ENCODE measurements around the gene TMEM79. TPM values are rescaled to one million over a fixed set of nuclear protein-coding genes. Genes with fewer than 3 reads are reported as not detected.

The TMEM79 gene
- total and polyA plus RNA-seq, 5 donors from 2014 or later, result 1.7 to 6.2 (median 5.1) TPM

GRCh38 chr1:156266051-156266450, 18.1 kb upstream of the TMEM79 start:
- H3K4me1 Mint-ChIP-seq, result peaks cover 0 to 5% (median 0%) of the 10 kb centered on the region in 4 donors
- ATAC-seq (ENCODE audit: low read depth in 2 of 2) (no peak), DNase-seq (no peak)
- H3K27ac ChIP-seq (ENCODE audit: insufficient read depth, low read length, poor library complexity, severe bottlenecking), result no peak overlapping the region
- H3K4me3 ChIP-seq (ENCODE audit: low read depth, low read length), result no peak overlapping the region
- H3K36me3 ChIP-seq (ENCODE audit: control insufficient read depth, insufficient read depth, low read length), result peaks cover 85% of the 10 kb centered on the region
- no peak overlapping the region for H3K27ac Mint-ChIP-seq
- H3K36me3 Mint-ChIP-seq, result peaks cover 64% of the 10 kb centered on the region
- no peaks in the 10 kb centered on the region for H3K27me3 ChIP-seq (ENCODE audit: control insufficient read depth, insufficient read depth, low read length)
- peaks cover 0 to 1% (median 0%) of the 10 kb centered on the region in 7 donors for H3K9me3 Mint-ChIP-seq
- H3K27me3 Mint-ChIP-seq, result no peaks in the 10 kb centered on the region
- no peak overlapping the region for H3K4me3 Mint-ChIP-seq
- H3K4me1 ChIP-seq (ENCODE audit: control insufficient read depth, insufficient read depth, low read length, poor library complexity, severe bottlenecking), result no peaks in the 10 kb centered on the region
- no peaks in the 10 kb centered on the region for H3K9me3 ChIP-seq (ENCODE audit: control insufficient read depth in 2 of 2, low read length in 2 of 2)

- Histone ChIP-seq H3K4me1 (ENCODE audit: control insufficient read depth, insufficient read depth, low read length, poor library complexity, severe bottlenecking) (no peaks in the 10 kb centered on the region), H3K4me3 (ENCODE audit: low read depth, low read length) (no peak overlapping the region), H3K9me3 (ENCODE audit: control insufficient read depth in 2 of 2, low read length in 2 of 2) (no peaks in the 10 kb centered on the region), H3K27ac (ENCODE audit: insufficient read depth, low read length, poor library complexity, severe bottlenecking) (no peak overlapping the region), H3K36me3 (ENCODE audit: control insufficient read depth, insufficient read depth, low read length) (peaks cover 86% of the 10 kb centered on the region), H3K27me3 (ENCODE audit: control insufficient read depth, insufficient read depth, low read length) (no peaks in the 10 kb centered on the region)
- H3K4me3 Mint-ChIP-seq, result no peak overlapping the region
- H3K9me3 Mint-ChIP-seq, result peaks cover 0 to 1% (median 0%) of the 10 kb centered on the region in 7 donors
- H3K4me1 Mint-ChIP-seq, result peaks cover 0 to 9% (median 0%) of the 10 kb centered on the region in 4 donors
- no peak overlapping the region for H3K27ac Mint-ChIP-seq
- no peaks in the 10 kb centered on the region for H3K27me3 Mint-ChIP-seq
- ATAC-seq (ENCODE audit: low read depth in 2 of 2) (no peak), DNase-seq (no peak)
- peaks cover 64% of the 10 kb centered on the region for H3K36me3 Mint-ChIP-seq
Measured at GRCh38 chr1:156268336-156268735, 15.8 kb upstream of the TMEM79 start.

- Histone ChIP-seq H3K4me1 (ENCODE audit: control insufficient read depth, insufficient read depth, low read length, poor library complexity, severe bottlenecking) (no peaks in the 10 kb centered on the region), H3K4me3 (ENCODE audit: low read depth, low read length) (no peak overlapping the region), H3K27me3 (ENCODE audit: control insufficient read depth, insufficient read depth, low read length) (no peaks in the 10 kb centered on the region), H3K9me3 (ENCODE audit: control insufficient read depth in 2 of 2, low read length in 2 of 2) (no peaks in the 10 kb centered on the region), H3K27ac (ENCODE audit: insufficient read depth, low read length, poor library complexity, severe bottlenecking) (no peak overlapping the region), H3K36me3 (ENCODE audit: control insufficient read depth, insufficient read depth, low read length) (peaks cover 89% of the 10 kb centered on the region)
- peak overlapping the region in 1 of 3 donors; percentile 32 for H3K27ac Mint-ChIP-seq
- no peaks in the 10 kb centered on the region for H3K27me3 Mint-ChIP-seq
- peaks cover 63% of the 10 kb centered on the region for H3K36me3 Mint-ChIP-seq
- ATAC-seq (ENCODE audit: low read depth in 2 of 2) (no peak), DNase-seq (no peak)
- H3K4me3 Mint-ChIP-seq, result no peak overlapping the region
- peaks cover 0 to 7% (median under 1%) of the 10 kb centered on the region in 4 donors for H3K4me1 Mint-ChIP-seq
- peaks cover 0 to 1% (median 0%) of the 10 kb centered on the region in 7 donors for H3K9me3 Mint-ChIP-seq
Measured at GRCh38 chr1:156270314-156270713, 13.8 kb upstream of the TMEM79 start.

- no peaks in the 10 kb centered on the region for H3K27me3 Mint-ChIP-seq
- DNase-seq (no peak), ATAC-seq (ENCODE audit: low read depth in 2 of 2) (no peak)
- no peak overlapping the region for H3K4me3 Mint-ChIP-seq
- no peak overlapping the region for H3K4me3 ChIP-seq (ENCODE audit: low read depth, low read length)
- peaks cover 11 to 24% (median 17%) of the 10 kb centered on the region in 4 donors for H3K4me1 Mint-ChIP-seq
- no peaks in the 10 kb centered on the region for H3K9me3 Mint-ChIP-seq
- peaks cover 42% of the 10 kb centered on the region for H3K36me3 Mint-ChIP-seq
- H3K9me3 ChIP-seq (ENCODE audit: control insufficient read depth in 2 of 2, low read length in 2 of 2), result no peaks in the 10 kb centered on the region
- H3K27me3 ChIP-seq (ENCODE audit: control insufficient read depth, insufficient read depth, low read length), result no peaks in the 10 kb centered on the region
- no peak overlapping the region for H3K27ac ChIP-seq (ENCODE audit: insufficient read depth, low read length, poor library complexity, severe bottlenecking)
- H3K27ac Mint-ChIP-seq, result no peak overlapping the region
- H3K36me3 ChIP-seq (ENCODE audit: control insufficient read depth, insufficient read depth, low read length), result peaks cover 73% of the 10 kb centered on the region
- peaks cover 11% of the 10 kb centered on the region for H3K4me1 ChIP-seq (ENCODE audit: control insufficient read depth, insufficient read depth, low read length, poor library complexity, severe bottlenecking)
Measured at GRCh38 chr1:156276532-156276931, 7.6 kb upstream of the TMEM79 start.

- no peaks in the 10 kb centered on the region for H3K9me3 Mint-ChIP-seq
- no peak overlapping the region for H3K27ac Mint-ChIP-seq
- Histone ChIP-seq H3K9me3 (ENCODE audit: control insufficient read depth in 2 of 2, low read length in 2 of 2) (no peaks in the 10 kb centered on the region), H3K4me1 (ENCODE audit: control insufficient read depth, insufficient read depth, low read length, poor library complexity, severe bottlenecking) (peaks cover 16% of the 10 kb centered on the region), H3K27me3 (ENCODE audit: control insufficient read depth, insufficient read depth, low read length) (no peaks in the 10 kb centered on the region), H3K4me3 (ENCODE audit: low read depth, low read length) (no peak overlapping the region), H3K36me3 (ENCODE audit: control insufficient read depth, insufficient read depth, low read length) (peaks cover 69% of the 10 kb centered on the region), H3K27ac (ENCODE audit: insufficient read depth, low read length, poor library complexity, severe bottlenecking) (no peak overlapping the region)
- H3K36me3 Mint-ChIP-seq, result peaks cover 40% of the 10 kb centered on the region
- peaks cover 11 to 28% (median 18%) of the 10 kb centered on the region in 4 donors for H3K4me1 Mint-ChIP-seq
- ATAC-seq (ENCODE audit: low read depth in 2 of 2) (no peak), DNase-seq (no peak)
- no peaks in the 10 kb centered on the region for H3K27me3 Mint-ChIP-seq
- H3K4me3 Mint-ChIP-seq, result peak overlapping the region in 1 of 4 donors; percentile 12
Measured at GRCh38 chr1:156276966-156277381, 7.2 kb upstream of the TMEM79 start.

- Histone ChIP-seq H3K9me3 (ENCODE audit: control insufficient read depth in 2 of 2, low read length in 2 of 2) (no peaks in the 10 kb centered on the region), H3K4me1 (ENCODE audit: control insufficient read depth, insufficient read depth, low read length, poor library complexity, severe bottlenecking) (peaks cover 28% of the 10 kb centered on the region), H3K27me3 (ENCODE audit: control insufficient read depth, insufficient read depth, low read length) (no peaks in the 10 kb centered on the region), H3K36me3 (ENCODE audit: control insufficient read depth, insufficient read depth, low read length) (peaks cover 41% of the 10 kb centered on the region), H3K27ac (ENCODE audit: insufficient read depth, low read length, poor library complexity, severe bottlenecking) (no peak overlapping the region), H3K4me3 (ENCODE audit: low read depth, low read length) (no peak overlapping the region)
- Mint-ChIP-seq H3K36me3 (peaks cover 19% of the 10 kb centered on the region), H3K4me1 (peaks cover 18 to 50% (median 29%) of the 10 kb centered on the region in 4 donors), H3K27me3 (no peaks in the 10 kb centered on the region), H3K27ac (peak overlapping the region in 2 of 3 donors; percentile 43 to 80), H3K9me3 (no peaks in the 10 kb centered on the region), H3K4me3 (peak overlapping the region; percentile 26 to 99 (median 58))
- no peak for ATAC-seq (ENCODE audit: low read depth in 2 of 2)
- DNase-seq, result no peak
Measured at GRCh38 chr1:156279837-156280236, 4.3 kb upstream of the TMEM79 start.

GRCh38 chr1:156281281-156281680, 2.8 kb upstream of the TMEM79 start:
- Mint-ChIP-seq H3K4me1 (peaks cover 18 to 50% (median 30%) of the 10 kb centered on the region in 4 donors), H3K9me3 (no peaks in the 10 kb centered on the region), H3K27me3 (no peaks in the 10 kb centered on the region), H3K27ac (peak overlapping the region; percentile 52 to 96 (median 82)), H3K36me3 (peaks cover 17% of the 10 kb centered on the region), H3K4me3 (peak overlapping the region; percentile 93 to 99 (median 98))
- Histone ChIP-seq H3K27me3 (ENCODE audit: control insufficient read depth, insufficient read depth, low read length) (no peaks in the 10 kb centered on the region), H3K4me3 (ENCODE audit: low read depth, low read length) (peak overlapping the region; percentile 97), H3K36me3 (ENCODE audit: control insufficient read depth, insufficient read depth, low read length) (peaks cover 31% of the 10 kb centered on the region), H3K27ac (ENCODE audit: insufficient read depth, low read length, poor library complexity, severe bottlenecking) (peak overlapping the region; percentile 90), H3K9me3 (ENCODE audit: control insufficient read depth in 2 of 2, low read length in 2 of 2) (no peaks in the 10 kb centered on the region), H3K4me1 (ENCODE audit: control insufficient read depth, insufficient read depth, low read length, poor library complexity, severe bottlenecking) (peaks cover 28% of the 10 kb centered on the region)
- no peak for ATAC-seq (ENCODE audit: low read depth in 2 of 2)
- DNase-seq, result peak in 2 of 3 donors; percentile 14 to 36

Measured in CD4-positive, CD25-positive, alpha-beta regulatory T cell (primary cell).